GM06990 (cell line): ENCODE measurements around the gene SNRPA.
"Not testable (repeated sequence)": the region's sequence is repeated elsewhere in the genome, so short reads cannot be mapped to it uniquely, and the experiment has no call there.

Source experiments
- DNase-seq: peaks from one replicate; pipeline ENCODE4 v3.0.0-alpha.2; 2011; ENCODE audit not compliant: insufficient read length; ENCODE audit errors: extremely low read depth
- H3K27me3 ChIP-seq: replicated peaks from 2 replicates; pipeline ENCODE4 v1.6.0; 2011; ENCODE audit warnings: low read length; ENCODE audit not compliant: control insufficient read depth, insufficient read depth
- H3K36me3 ChIP-seq: 2 replicates; pipeline ENCODE4 v1.5.1; 2011; ENCODE audit warnings: low read length; ENCODE audit not compliant: control insufficient read depth, insufficient read depth
- H3K4me3 ChIP-seq: replicated peaks from 2 replicates; pipeline ENCODE4 v1.5.1; 2011; ENCODE audit warnings: low read depth, mild to moderate bottlenecking, control low read depth, low read length
- TF ChIP-seq, protein P1 (sequence below): IDR thresholded peaks from 2 replicates; pipeline ENCODE4 v1.5.1; 2011; ENCODE audit warnings: low read length, control low read depth, mild to moderate bottlenecking, inconsistent platforms; ENCODE audit not compliant: insufficient read depth, poor library complexity, severe bottlenecking

The SNRPA gene

DNA sequence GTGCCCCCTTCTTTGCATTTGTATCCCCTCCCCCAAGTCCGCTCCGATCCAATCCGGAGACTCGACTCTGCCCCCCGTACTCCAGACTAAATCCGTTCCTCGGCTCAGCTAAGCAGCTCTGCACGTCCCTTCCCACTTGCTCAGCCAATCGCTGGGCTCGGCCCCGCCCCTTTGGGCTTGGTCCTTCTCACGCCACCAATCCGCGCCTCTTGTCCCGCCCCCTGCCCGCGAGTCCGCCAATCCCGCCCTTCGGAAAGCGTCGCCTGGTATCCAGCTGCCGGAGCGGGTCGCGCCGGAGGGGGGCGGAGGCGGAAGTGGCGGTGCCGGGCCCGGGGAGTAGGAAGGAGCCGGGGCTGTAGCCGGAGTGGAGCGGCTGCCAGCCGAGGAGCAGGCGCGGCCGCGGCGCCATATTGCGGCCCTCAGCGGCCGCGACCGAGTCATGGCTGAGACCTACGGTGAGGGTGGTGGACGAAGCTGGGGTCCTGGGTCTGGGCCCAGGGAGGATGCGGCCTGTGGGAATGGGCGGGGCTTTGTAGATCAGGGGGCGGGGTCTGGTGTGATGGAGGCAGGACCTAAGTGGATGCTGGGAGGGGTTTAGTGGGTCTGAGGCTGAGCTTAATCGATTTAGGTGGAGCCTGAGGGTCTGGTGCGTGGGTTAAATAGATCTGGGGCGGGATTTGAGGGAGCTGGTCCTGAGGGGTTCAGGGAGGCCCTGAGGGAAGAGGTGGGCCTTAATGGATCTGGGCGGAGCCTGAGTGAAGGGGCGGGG is 27.1 kb downstream of the SNRPA start, which contains the start of gene RAB4B:
Gene RAB4B (plus strand): TSS at position 311 of the 769 bp plus-strand sequence. CDS start 129 bp downstream, at position 440.
- peak within 1 kb of the TSS; percentile 80 for H3K4me3 ChIP-seq
- H3K36me3 ChIP-seq, result peaks cover 3% of the 10 kb centered on the region
- peak; percentile 100 for DNase-seq
- no peaks in the 10 kb centered on the region for H3K27me3 ChIP-seq
- TF ChIP-seq, protein P1, sequence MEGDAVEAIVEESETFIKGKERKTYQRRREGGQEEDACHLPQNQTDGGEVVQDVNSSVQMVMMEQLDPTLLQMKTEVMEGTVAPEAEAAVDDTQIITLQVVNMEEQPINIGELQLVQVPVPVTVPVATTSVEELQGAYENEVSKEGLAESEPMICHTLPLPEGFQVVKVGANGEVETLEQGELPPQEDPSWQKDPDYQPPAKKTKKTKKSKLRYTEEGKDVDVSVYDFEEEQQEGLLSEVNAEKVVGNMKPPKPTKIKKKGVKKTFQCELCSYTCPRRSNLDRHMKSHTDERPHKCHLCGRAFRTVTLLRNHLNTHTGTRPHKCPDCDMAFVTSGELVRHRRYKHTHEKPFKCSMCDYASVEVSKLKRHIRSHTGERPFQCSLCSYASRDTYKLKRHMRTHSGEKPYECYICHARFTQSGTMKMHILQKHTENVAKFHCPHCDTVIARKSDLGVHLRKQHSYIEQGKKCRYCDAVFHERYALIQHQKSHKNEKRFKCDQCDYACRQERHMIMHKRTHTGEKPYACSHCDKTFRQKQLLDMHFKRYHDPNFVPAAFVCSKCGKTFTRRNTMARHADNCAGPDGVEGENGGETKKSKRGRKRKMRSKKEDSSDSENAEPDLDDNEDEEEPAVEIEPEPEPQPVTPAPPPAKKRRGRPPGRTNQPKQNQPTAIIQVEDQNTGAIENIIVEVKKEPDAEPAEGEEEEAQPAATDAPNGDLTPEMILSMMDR, result no peak

DNA sequence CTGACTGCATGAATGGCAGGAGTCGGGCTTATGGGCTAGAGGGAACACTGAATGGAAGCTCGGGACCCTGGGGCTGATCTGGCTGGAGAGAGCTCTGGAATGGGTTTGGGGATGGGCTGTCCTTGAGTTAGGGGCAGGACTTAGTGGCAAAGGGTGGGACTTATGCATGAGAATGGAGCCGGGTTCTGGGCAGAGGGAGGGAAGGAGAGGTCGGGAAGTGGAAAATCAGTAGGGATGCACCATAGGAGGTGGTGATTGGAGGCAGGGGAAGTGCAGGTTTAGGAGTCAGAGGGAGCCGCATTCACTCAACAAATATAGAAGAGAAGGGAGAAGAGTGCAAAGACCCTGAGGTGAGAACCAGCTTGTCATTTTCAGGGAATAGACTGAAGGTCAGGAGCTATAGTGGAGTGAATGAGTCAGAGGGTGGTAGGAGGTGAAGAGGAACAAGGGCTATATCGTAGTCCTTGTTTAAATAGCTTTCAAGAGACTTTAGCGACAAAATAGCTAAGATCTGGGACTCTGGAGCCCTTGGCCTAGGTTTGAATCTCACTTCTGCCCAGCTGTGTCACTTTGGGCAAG is 27.8 kb downstream of the SNRPA start:
- H3K27me3 ChIP-seq, result no peaks in the 10 kb centered on the region
- peaks cover 3% of the 10 kb centered on the region for H3K36me3 ChIP-seq
- TF ChIP-seq, protein P1, result no peak
- H3K4me3 ChIP-seq, result peak overlapping the region; percentile 80
- no peak for DNase-seq

DNA sequence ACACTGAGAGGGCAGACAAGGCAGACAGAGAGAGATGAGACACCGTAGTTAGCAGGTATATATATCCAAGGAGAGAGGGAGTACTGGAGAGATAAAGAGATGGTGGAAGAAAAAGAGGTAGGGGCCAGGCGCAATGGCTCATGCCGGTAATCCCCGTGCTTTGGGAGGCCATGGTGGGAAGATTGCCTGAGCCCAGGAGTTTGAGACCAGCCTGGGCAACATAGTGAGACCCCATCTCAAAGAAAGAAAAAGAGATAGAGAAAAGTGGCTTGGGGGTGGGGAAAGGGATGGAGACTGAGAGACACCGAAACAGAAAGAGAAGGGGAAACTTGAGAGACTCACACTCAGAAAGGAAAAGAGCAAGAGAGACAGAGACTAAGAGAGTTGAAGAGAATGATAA is 29.6 kb downstream of the SNRPA start:
- no peak for DNase-seq
- H3K4me3 ChIP-seq, result no peak overlapping the region
- TF ChIP-seq, protein P1, result no peak
- H3K36me3 ChIP-seq, result peaks cover 4% of the 10 kb centered on the region
- H3K27me3 ChIP-seq, result no peaks in the 10 kb centered on the region

DNA sequence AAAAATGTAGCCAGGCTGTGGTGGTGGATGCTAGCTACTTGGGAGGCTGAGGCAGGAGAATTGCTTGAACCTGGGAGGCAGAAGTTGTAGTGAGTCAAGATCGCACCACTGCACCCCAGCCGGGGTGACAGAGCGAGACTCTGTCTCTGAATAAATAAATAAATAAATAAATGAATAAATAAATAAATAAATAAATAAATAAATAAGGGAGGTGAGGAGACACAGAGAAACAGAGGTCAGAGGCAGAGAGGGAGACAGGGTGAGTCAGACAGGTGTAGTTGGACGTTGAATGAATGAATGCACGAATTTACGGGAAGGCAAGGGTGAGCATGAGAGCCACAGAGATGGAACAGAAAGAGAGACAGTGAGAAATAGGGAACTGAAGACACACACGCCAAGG is 30.1 kb downstream of the SNRPA start:
- Histone ChIP-seq H3K36me3 (peaks cover 5% of the 10 kb centered on the region), H3K27me3 (no peaks in the 10 kb centered on the region), H3K4me3 (no peak overlapping the region)
- no peak for DNase-seq
- TF ChIP-seq, protein P1, result no peak

DNA sequence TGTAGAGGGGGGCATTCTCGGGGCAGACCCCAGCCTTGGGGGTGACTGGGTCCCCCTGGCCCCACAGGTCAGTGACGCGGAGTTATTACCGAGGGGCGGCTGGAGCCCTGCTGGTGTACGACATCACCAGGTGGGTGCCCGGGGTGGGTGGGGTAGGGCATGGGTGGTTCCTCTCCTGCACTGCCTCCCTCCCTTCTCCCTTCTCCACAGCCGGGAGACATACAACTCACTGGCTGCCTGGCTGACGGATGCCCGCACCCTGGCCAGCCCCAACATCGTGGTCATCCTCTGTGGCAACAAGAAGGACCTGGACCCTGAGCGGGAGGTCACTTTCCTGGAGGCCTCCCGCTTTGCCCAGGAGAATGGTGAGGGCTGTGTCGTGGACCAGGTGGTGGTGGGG is 32.7 kb downstream of the SNRPA start:
- H3K4me3 ChIP-seq, result no peak overlapping the region
- TF ChIP-seq, protein P1, result no peak
- H3K27me3 ChIP-seq, result no peaks in the 10 kb centered on the region
- no peak for DNase-seq
- H3K36me3 ChIP-seq, result peaks cover 11% of the 10 kb centered on the region

DNA sequence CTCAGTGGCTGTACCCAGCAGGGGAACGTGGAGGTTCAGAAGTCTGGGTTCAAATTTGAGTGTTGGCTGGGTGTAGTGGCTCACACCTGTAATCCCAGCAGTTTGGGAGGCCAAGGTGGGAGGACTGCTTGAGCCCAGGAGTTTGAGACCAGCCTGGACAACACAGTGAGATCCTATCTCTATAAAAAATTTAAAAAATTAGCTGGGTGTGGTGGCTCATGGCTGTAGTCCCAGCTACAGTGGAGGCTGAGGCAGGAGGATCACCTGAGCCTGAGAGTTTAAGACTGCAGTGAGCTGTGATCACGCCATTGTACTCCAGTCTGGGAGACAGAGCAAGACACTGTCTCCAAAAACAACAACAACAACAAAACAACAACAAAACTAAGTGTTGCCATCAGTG is 33.1 kb downstream of the SNRPA start:
- not testable (repeated sequence) for H3K4me3 ChIP-seq, H3K27me3 ChIP-seq, DNase-seq
- peaks cover 11% of the 10 kb centered on the region for H3K36me3 ChIP-seq
